HG02623 (cell line): ENCODE measurements around the gene LTBP4.
"Not testable (repeated sequence)": the region's sequence is repeated elsewhere in the genome, so short reads cannot be mapped to it uniquely, and the experiment has no call there.

Experiments
- ATAC-seq: cut with Tn5 transposase; IDR thresholded peaks from one replicate; pipeline ENCODE4 v1.9.1; 2021; ENCODE audit warnings: moderate library complexity; ENCODE audit not compliant: unreplicated experiment

The LTBP4 gene

DNA sequence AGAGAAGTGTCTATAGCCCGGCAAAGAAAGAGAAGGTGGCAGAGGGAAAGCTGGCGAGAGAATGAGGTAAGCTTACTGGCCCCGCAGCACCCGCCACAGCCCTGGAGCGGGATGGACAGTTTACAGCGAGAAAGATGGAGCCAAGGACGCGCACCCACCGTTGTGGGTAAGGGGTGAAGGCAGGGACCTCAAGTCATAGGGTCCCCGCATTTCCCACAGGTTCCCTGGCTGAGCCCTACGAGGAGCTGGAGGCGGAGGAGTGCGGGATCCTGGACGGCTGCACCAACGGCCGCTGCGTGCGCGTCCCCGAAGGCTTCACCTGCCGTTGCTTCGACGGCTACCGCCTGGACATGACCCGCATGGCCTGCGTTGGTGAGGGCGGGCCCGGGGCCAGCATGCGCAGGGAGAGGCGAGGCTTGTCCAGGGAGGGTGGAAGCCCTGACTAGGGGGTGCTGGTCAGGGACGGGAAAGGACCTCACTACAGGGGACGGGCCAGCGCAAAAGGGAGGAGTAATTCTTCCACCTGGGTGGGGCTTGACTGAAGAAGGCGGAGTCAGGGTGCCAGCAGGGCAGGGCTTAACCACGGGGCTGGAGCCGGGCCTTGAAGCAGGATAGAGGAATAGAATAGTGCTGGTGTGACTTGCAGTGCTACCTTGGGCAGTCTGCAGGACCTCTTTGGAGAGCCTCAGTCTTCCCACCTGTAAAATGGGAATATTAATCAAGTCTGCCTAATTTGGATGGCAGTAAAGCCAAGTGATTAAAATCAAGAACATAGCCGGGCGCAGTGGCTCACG lies 26.5 kb downstream of the LTBP4 start:
- ATAC-seq: no peak

DNA sequence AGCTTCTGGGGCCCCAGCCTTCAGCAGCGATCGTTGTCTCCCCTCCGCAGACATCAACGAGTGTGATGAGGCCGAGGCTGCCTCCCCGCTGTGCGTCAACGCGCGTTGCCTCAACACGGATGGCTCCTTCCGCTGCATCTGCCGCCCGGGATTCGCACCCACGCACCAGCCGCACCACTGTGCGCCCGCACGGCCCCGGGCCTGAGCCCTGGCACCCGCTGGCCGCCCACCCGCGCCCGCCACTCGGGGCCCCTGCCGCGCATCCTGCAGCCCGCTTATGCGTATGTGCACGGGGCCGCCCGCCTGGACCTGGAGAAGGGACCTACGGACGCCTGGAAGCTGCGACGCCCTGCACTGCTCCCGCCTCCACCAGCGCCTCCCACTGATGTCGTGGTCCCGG lies 28.2 kb downstream of the LTBP4 start:
- no peak for ATAC-seq

- ATAC-seq: no peak
Observed at GRCh38 chr19:40630571-40631160, 29.5 kb downstream of the LTBP4 start.

GRCh38 chr19:40632311-40633036 lies 31.3 kb downstream of the LTBP4 start:
- no peak for ATAC-seq

GRCh38 chr19:40633207-40633606 lies 32.0 kb downstream of the LTBP4 start:
- ATAC-seq: no peak

GRCh38 chr19:40638327-40638726 lies 37.2 kb downstream of the LTBP4 start:
- no peak for ATAC-seq

DNA sequence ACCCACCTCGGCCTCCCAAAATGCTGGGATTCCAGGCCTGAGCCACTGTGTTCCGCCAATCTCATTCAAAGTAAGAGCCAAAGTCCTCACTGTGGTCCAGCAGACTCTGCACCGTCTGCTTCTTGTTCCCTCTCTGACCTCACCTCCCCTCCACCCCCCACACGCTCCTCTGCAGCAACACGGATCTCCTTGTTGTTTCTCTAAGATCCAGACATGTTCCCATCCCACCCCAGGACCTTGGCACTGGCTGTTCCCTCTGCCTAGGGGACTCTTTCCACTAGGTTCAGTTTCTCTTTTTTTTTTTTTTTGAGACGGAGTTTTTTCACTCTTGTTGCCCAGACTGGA lies 38.4 kb downstream of the LTBP4 start:
- no peak for ATAC-seq

DNA sequence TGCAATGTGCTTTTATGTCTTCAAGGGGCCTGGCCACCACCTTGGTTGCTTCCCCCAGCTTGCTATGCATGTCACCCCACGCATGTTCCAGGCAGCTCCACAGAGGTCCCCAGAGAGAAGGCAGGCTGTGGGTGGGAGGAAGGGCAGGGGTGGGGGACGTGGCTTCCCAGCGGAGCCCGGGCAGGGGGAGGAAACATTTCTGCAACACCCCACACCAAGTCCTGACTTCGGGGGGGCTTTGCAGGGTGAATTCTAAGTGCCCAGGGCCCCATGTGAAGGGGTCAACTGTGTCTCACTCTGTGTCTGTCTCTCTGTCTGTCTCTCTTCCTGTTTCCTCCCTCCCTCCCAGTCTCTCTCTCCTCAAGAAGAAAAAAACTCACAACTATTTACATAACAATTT lies 39.6 kb downstream of the LTBP4 start:
- no peak for ATAC-seq

GRCh38 chr19:40641281-40641680 lies 40.1 kb downstream of the LTBP4 start:
- no peak for ATAC-seq

- ATAC-seq: no peak
Observed at GRCh38 chr19:40642051-40642706, 41.0 kb downstream of the LTBP4 start.

GRCh38 chr19:40642757-40643305 lies 41.7 kb downstream of the LTBP4 start:
- no peak for ATAC-seq

DNA sequence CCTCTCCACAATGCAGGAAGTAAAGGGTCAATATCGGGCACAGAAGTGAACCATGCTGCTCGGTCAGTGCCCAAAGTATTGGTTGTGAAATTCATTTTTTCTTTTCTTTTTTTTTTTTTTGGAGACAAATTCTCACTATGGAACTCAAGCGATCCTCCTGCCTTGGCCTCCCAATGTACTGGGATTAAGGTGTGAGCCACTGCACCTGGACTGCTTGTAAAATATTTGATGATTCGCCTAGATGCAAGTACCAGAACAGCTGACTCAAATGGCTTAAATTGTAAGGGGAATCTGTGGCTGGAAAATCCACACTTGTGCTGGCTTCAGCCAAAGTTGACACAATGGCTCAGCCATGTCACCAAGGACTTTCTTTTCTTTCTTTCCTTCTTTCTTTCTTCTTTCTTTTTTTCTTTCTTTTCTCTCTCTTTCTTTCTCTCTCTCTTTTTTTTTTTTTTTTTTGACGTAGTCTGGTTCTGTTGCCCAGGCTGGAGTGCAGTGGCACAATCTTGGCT lies 45.6 kb downstream of the LTBP4 start:
- ATAC-seq: no peak

DNA sequence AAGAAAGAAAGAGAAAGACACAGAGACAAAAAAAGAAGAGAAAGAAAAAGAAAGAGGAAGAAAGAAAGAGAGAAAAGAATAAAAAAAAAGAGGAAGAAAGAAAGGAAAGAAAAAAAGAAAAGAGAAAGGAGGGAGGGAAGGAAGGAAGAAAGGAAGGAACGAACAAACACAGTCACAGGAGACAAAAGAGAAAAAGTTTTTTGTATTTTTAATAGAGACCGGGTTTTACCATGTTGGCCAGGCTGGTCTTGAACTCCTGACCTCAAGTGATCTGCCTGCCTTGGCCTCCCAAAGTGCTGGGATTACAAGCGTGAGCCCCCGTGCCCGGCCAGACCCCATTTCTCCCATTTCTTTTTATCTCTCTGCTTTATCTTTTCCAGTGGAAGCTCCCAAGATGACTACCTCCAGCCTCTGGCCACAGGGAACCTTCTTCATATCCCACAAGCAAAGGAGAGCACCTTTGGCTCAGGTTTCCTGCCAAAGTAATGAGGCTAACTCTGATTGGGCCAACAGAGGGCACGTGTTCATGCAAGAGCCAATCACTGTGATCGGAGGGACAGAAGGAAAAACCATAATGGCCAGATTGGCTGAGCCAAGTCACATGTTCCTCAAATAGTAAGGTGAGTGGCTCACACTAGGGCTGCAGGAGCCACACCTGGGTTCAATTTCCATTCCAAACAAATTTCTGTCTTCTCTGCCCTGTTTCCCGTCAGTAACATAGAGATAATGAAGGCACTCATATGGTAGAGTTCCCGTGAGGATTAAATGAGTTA lies 48.9 kb downstream of the LTBP4 start:
- ATAC-seq: not testable (repeated sequence)

DNA sequence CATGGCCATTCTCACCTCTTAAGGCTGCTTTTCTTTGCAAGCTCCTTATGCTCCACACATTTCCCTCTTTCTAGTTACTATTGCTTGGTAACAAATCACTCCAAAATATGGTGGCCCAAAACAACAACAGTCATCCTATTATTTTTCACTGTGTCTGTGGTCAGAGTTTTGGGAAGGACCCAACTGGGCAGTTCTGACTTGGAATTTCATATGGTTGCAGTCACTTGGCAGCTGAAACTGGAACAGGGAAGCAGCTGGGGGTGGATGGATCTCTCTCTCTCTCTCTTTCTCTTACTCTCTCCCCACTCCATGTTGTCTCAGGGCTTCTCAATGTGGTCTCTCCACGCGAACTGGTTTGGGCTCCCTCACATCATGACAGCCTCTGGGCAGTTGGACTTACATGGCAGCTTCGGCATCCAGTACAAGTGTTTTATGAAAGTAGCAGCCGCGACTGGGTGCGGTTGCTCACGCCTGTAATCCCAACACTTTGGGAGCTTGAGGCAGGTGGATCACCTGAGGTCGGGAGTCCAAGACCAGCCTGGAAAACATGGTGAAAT lies 49.7 kb downstream of the LTBP4 start:
- ATAC-seq: no peak

- ATAC-seq: not testable (repeated sequence)
Observed at GRCh38 chr19:40652303-40652702, 51.1 kb downstream of the LTBP4 start.

DNA sequence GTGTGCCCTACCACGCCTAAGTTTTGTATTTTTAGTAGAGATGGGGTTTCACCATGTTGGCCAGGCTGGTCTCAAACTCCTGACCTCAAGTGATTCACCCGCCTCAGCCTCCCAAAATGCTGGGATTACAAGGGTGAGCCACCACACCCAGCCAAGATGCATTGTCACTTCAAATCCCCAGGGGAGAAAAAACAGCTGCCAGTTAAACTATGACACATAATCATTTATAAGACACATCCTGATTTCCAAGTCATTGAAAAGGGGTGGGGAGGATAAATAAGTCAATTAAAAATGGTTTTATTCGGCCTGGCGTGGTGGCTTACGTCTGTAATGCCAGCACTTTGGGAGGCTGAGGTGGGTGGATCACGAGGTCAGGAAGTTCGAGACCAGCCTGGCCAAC lies 54.5 kb downstream of the LTBP4 start:
- not testable (repeated sequence) for ATAC-seq

DNA sequence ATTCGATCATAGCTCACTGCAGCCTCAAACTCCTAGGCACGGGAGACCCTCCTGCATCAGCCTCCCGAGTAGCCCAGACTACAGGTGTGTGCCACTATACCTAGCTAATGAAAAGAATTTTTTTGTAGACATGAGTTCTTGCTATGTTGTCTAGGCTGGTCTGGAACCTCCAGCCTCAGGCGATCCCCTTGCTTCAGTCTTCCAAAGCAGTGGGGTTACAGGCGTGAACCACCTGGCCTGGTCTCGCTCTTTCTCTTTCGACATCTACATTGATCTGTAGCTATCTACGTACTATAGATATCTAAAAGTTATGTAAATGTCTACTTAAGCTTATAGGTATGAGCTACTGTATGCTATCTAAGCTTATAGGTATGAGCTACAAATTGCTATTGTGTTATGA lies 56.9 kb downstream of the LTBP4 start:
- no peak for ATAC-seq

DNA sequence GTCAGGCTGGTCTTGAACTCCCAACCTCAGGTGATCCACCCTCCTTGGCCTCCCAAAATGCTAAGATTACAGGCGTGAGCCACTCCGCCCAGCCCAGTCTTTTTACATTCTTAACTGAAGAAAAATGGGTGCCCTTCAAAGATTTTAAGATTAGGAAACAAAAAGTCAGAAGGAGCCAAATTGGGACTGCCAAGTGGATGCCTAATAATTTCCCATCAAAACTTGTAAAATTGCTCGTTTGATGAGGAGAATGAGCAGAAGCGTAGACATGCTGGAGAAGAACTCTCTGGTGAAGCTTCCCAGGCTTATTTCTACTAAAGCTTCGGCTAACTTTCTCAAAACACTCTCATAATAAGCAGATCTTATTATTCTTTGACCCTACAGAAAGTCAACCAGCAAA lies 57.9 kb downstream of the LTBP4 start:
- ATAC-seq: no peak

GRCh38 chr19:40659566-40659965 lies 58.4 kb downstream of the LTBP4 start:
- ATAC-seq: no peak

DNA sequence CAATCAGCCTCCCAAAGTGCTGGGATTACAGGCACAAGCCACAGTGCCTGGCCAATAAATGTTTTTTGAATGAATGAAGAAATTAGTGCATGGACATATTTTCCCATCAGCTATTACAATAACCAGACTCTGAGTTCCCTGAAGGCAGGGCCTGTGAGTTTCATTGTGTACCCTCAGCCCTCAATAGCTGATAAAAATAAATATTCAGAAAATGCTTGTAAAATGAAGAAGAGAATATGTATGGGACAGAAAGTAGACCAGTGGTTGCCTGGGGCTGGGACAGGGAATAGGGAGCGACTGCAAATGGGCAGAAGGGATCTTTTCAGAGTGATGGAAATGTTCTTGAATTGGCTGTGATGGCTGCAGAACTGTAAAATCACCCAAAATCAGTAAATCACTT lies 60.4 kb downstream of the LTBP4 start:
- no peak for ATAC-seq
